ENCODE measurements around the gene CPLX4.
A peak's percentile ranks its signal among the peaks of the same experiment; 100 is the strongest.

Gene CPLX4, protein sequence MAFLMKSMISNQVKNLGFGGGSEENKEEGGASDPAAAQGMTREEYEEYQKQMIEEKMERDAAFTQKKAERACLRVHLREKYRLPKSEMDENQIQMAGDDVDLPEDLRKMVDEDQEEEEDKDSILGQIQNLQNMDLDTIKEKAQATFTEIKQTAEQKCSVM

DNA sequence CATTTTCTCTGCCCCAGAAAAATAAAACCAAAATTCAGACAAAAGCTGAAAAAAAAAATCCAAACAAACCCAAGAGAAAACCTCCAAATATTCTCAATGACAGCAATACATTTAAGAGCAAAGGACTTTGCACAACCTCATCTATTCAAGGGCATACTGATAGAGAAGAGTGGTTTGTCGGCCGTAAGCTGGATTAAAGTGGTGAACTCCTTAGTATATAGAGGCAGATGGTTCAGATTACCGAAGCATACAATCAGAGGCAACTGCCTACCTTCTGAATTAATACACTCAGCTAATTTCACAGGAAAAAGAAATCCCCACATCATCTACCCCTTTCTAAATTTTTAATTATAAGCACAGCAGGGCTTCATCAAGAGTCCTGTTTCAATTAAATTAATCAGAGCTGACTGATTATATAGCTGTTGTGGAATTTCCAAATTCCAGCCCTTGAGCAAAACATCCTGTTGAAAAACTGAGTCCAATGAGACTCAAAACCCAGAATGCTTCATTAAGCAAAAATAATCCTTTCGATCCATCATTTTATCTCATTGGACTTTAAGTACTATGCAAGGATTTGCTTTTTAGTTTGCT lies at the start of gene CPLX4:
CPLX4 (minus strand) TSS at position 190 of the 591 bp plus-strand sequence; CDS start at position 3, 187 bp downstream.
- no peak for DNase-seq (ENCODE audit: low spot score)
- Histone ChIP-seq H3K4me3 (no peak within 1 kb of the TSS), H3K27ac (no peak within 1 kb of the TSS)
- TF ChIP-seq, protein P1, sequence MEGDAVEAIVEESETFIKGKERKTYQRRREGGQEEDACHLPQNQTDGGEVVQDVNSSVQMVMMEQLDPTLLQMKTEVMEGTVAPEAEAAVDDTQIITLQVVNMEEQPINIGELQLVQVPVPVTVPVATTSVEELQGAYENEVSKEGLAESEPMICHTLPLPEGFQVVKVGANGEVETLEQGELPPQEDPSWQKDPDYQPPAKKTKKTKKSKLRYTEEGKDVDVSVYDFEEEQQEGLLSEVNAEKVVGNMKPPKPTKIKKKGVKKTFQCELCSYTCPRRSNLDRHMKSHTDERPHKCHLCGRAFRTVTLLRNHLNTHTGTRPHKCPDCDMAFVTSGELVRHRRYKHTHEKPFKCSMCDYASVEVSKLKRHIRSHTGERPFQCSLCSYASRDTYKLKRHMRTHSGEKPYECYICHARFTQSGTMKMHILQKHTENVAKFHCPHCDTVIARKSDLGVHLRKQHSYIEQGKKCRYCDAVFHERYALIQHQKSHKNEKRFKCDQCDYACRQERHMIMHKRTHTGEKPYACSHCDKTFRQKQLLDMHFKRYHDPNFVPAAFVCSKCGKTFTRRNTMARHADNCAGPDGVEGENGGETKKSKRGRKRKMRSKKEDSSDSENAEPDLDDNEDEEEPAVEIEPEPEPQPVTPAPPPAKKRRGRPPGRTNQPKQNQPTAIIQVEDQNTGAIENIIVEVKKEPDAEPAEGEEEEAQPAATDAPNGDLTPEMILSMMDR (IDR thresholded peaks at IDR 0.05), result no peak

DNA sequence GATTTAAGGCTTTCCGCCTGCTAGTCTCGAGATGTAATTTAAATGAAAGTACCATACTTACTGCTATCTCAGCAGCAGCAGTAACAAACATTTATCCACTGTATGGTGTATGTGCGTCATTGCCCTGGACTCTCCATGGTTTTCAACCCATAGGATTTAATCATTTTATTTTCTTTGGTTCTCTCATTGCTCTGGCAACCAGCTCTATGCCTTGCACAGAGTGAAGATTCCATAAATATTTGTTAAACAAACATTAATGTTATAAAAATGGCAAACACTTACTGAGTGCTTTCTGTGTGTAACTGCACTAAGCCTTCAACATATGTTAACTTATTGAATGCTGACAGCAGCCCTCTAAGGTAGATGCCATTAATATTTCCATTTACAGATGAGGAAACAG lies 41.9 kb upstream of the CPLX4 start:
- no peak for DNase-seq (ENCODE audit: low spot score)

DNA sequence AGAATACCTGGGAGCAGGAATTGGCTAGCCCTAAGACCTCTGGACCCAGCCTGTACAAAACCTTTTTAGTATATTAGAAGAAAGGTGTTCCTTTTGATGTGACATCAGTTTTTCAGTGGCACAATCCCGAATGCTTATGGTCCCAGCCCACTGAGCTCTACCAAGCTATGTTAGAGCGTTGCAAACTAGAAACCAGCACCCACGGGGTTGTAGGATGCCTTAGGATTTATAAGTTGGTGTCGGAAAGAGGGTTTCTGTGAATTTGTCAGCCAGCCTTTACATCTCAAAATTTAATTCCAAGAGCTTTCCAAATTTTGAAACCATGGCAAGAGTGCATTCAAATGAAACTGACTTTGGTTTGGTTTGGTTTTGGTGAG lies 41.1 kb upstream of the CPLX4 start:
- no peak for DNase-seq (ENCODE audit: low spot score)
- TF ChIP-seq, protein P1 (IDR thresholded peaks at IDR 0.05), result no peak
- Histone ChIP-seq H3K4me3 (peak overlapping the region; percentile 95), H3K27ac (peak overlapping the region; percentile 89 to 95)

More for the DNA sequence above, 41.9 kb upstream of the CPLX4 start:
- Histone ChIP-seq H3K4me3 (peak overlapping the region; percentile 95), H3K27ac (no peak overlapping the region)
- TF ChIP-seq, protein P1 (IDR thresholded peaks at IDR 0.05), result no peak

DNA sequence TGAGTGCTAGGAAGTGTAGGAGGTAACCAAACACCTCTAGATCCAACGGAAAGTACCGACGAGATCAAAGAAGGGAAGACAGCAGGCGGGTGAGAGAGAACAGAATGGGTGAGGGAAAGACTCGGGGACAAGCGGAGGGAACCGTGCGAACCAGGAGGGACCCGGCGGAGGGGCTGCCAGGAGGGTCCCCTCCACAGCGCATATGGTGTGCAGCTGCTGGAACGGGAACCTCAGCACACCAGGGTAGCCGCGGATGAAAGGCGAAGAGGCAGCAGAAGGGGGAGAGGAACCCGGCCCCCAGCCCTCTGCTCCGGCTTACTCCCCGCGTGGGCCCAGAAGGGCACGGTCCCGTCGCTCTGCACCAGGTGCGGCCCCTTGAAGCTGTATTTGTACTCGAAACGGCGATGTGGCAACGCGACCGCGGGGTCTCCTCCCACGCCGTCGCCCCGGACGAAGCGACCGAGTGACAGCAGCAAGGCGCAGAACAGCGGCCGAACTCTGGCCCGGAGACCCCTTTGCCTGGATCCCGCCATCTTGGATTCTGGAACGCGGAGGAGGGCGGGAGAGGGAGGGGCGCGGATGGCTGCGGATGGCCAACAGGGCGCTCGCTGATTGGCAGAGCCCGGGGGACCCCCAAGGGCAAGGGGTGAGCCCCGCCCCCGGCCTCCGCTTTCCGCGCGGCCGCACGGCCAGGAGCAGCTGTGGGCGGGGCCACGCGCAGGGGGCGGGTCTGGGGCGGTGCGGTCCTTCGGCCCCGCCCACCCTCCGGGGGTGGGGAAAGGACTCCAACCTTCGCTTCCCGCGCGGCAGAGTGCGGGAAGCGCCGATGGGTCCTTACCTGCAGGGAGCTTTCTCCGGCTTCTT lies 40.5 kb upstream of the CPLX4 start, which contains the start of gene LMAN1:
LMAN1 (minus strand) TSS at position 554 of the 864 bp plus-strand sequence; CDS start at position 533, 21 bp downstream.
- peak within 1 kb of the TSS; percentile 95 for H3K4me3 ChIP-seq
- peak; percentile 90 for DNase-seq (ENCODE audit: low spot score)
- H3K27ac ChIP-seq, result peak within 1 kb of the TSS; percentile 89 to 95
- TF ChIP-seq, protein P1 (IDR thresholded peaks at IDR 0.05), result no peak

DNA sequence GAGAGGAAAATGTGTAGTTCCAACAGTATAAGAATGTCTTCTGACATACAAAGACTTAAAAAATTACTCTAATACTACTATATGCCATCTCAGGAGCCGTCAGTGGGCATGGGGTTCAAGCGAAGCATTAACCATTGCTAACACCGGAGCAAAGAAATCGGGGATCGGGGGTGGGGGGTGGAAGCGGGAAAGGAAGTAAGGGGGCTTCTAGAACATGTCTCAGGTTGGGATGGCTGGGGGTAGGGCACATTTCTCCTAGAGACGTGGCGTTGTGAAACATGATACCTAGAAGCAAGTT lies 39.9 kb upstream of the CPLX4 start:
- peak overlapping the region; percentile 95 for H3K4me3 ChIP-seq
- DNase-seq (ENCODE audit: low spot score), result no peak
- TF ChIP-seq, protein P1 (IDR thresholded peaks at IDR 0.05), result no peak
- peak overlapping the region; percentile 89 to 95 for H3K27ac ChIP-seq

DNA sequence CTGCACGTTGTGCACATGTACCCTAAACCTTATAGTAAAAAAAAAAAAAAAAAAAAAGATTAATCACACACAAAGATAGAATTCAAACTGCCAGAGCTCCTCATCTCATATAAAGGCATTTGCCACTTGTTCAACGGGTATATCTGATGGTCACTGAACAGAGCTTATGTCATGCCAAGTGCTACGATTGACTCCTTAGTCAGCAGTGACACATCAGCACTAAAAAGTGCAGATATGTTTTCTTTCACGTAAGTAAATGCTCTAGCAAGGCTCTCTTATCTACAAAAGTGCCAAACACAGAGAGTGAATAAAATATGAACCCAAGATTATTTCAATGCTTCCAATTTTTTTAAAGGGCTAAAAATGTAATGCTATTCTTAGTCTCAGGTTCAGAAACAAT lies 39.5 kb upstream of the CPLX4 start:
- peak overlapping the region; percentile 89 to 95 for H3K27ac ChIP-seq
- peak overlapping the region; percentile 95 for H3K4me3 ChIP-seq
- TF ChIP-seq, protein P1 (IDR thresholded peaks at IDR 0.05), result no peak
- DNase-seq (ENCODE audit: low spot score), result no peak

Measured in coronary artery (tissue), 2 donors.